GM18951 (cell line): ENCODE measurements around the gene RAP1GAP2.

Experiments
- POLR2A ChIP-seq: IDR thresholded peaks from 4 replicates; pipeline ENCODE4 v1.6.1; 2011; ENCODE audit warnings: mild to moderate bottlenecking; ENCODE audit not compliant: insufficient read length, insufficient read depth; ENCODE audit errors: extremely low read depth
- in situ Hi-C: fragments of 300-500 bp; cut with MboI; formaldehyde crosslinking; loops from one replicate; pipeline ENCODE4 v1.12.0; 2022; ENCODE audit warnings: low sequenced_read_pairs, mixed read lengths, inconsistent platforms; ENCODE audit not compliant: unreplicated experiment

RAP1GAP2 gene

DNA sequence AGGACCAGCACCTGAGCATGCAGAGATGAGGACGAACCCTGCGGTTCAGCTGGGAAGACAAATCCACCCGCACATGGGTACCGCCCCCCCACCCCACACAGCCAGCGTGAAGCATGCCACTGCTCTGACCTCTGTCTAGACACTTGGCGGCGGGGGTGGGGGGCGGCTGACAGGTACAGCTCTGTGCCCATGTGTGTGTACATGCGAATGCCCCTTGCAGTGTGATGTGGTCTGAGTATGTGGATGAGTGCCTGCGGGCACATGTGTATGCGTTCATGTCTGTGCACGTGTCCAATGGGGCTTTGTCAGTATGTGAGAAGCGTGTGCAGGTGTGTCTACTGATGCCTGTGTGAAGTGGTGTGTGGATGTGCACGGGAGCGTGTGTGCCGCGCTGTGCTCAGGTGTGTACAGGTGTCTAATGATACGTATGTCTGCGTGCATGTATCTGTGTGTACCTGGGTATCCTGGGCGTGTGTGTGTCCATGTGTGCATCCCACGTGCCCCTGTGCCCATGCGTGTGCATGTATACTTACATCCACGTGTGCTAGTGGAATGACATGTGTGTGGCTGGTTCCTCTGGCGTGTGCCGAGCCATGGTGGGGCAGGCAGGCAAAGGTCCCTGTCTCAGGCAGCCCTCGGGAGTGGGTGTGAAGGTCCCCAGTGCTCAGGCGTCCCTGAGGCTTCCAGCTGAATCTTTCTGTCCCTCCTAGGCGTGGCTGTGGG, 636 bp upstream of the RAP1GAP2 start:
- in situ Hi-C loops, result no loop called here
- TF ChIP-seq POLR2A, result no peak

GRCh38 chr17:2797226-2797625, 988 bp downstream of the RAP1GAP2 start:
- no peak for TF ChIP-seq POLR2A
- in situ Hi-C loops, result no loop called here

- no peak for TF ChIP-seq POLR2A
- in situ Hi-C loops, result no loop called here
Measured at GRCh38 chr17:2797637-2798036, 1.4 kb downstream of the RAP1GAP2 start.

DNA sequence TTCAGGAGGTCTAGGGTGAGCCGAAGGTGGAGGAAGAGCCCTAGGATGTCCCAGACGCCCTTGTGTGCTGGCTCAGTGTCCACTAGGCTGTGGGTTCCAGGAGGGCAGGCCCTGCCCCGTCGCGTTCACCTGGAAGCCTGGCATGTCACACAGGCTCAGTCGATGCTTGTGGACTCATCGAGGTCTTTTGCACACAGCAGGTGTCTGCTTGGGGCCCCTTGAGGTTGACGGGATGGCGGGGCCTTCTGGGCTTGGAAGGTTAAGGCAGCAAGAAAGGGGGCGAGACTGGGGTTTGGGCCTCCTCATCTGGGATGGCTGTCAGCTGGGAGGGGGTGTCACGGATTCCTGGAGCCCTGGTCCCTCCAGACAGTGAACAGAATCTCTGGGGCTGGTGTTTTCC, 1.9 kb downstream of the RAP1GAP2 start:
- in situ Hi-C loops, result no loop called here
- TF ChIP-seq POLR2A, result no peak

- in situ Hi-C loops, result no loop called here
- no peak for TF ChIP-seq POLR2A
Measured at GRCh38 chr17:2798678-2799077, 2.4 kb downstream of the RAP1GAP2 start.

DNA sequence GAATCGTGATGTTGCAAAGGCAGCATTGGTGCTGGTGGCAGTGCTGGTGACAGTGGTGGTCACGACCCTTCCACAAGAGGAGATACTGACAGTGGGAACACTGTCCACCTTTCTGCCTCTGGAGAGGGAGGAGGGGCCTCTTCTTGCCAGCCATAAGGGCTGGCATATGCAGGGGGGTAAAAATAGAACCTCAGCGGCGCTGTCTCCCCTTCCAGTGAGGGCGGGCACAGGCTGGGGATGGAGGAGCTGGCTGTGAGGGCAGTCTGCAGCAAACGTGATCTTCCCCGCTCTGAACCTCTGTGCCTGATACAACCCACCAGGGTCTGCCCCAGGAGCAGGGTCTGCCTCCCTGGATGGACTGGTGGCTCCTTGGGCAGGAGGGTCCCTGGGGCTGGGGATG, 3.4 kb downstream of the RAP1GAP2 start:
- TF ChIP-seq POLR2A, result no peak
- in situ Hi-C loops, result no loop called here

DNA sequence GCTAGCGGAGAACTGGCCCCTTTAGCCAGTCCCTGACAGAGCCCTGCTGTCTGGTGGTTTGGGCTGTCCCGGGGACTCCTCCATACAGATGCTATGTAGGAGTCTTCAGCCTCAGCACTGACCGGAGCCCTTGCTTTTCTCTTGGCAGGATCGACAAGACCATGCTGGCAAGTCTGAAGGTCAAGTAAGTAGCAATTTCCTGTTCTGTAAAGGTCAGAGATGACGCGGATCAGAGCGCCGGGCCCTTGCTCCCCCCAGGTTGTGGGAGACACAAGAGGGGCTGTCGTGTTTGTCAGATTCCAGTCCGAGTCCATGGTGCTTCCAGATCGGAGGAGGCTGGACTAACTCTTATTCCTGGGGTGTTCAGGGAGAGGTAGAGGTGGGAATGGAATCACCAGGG, 4.1 kb downstream of the RAP1GAP2 start:
- TF ChIP-seq POLR2A, result no peak
- in situ Hi-C loops, result no loop called here

DNA sequence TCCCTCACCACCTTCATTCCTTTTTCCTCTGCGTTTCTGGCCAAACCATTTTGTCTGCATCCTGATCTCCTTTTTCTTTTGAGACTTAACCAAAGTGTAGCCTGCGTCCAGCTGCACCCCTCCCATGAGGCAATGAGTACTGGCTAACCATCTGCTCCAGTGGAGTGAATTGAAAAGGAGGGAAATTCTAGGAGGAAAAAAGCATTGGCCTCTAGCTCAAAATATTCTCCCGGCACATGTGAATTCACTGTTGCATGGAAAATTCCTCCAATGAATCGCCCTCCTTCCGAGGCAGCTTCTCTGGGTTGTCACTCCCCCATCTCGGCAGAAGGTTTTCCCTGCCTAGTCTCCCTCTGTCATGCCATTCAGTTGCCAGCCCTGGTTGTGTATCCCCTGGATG, 5.6 kb downstream of the RAP1GAP2 start:
- in situ Hi-C loops, result no loop called here
- no peak for TF ChIP-seq POLR2A

DNA sequence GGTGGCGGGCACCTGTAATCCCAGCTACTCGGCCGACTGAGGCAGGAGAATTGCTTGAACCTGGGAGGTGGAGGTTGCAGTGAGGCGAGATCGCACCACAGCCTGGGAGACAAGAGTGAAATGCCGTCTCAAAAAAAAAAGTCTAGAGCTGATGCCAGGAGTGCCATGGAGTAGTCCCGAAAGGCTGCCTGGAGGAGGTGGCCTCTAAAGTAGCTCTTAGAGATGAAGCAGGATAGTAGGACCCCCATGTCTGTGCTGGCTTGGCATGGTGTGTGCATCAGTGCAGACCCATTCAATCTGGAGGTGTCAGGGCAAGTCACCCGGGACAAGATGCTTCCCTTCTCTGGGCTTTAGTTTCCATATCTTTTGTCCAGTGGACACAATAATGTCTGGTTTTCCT, 6.3 kb downstream of the RAP1GAP2 start:
- in situ Hi-C loops, result no loop called here
- no peak for TF ChIP-seq POLR2A

- no peak for TF ChIP-seq POLR2A
- in situ Hi-C loops, result no loop called here
Measured at GRCh38 chr17:2803386-2803785, 7.1 kb downstream of the RAP1GAP2 start.

DNA sequence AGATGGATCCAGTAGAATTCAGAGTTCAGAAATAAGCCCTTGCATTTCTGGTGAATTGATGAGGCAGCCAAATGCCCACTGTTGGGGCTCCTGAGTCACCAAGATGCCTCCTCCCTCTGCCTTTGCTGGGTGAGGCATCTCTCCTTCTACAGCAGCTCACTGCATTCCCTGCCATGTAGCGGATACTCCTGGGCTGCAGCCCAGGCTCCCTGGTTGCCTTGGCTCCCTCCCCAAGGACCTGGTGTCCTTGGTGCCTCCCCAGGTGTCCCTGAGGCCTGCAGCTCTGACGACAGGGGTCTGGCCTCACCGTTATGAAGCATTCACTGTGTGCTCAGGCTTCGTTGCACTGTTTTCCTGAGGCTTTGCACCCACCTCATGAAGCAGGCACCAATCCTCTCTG, 7.7 kb downstream of the RAP1GAP2 start:
- TF ChIP-seq POLR2A, result no peak
- in situ Hi-C loops, result no loop called here

GRCh38 chr17:2804912-2805311, 8.7 kb downstream of the RAP1GAP2 start:
- in situ Hi-C loops, result no loop called here
- no peak for TF ChIP-seq POLR2A

- in situ Hi-C loops, result no loop called here
- TF ChIP-seq POLR2A, result no peak
Measured at GRCh38 chr17:2805961-2806360, 9.7 kb downstream of the RAP1GAP2 start.

- in situ Hi-C loops, result no loop called here
- TF ChIP-seq POLR2A, result no peak
Measured at GRCh38 chr17:2808367-2809335, 12.4 kb downstream of the RAP1GAP2 start.

GRCh38 chr17:2809337-2809736, 13.1 kb downstream of the RAP1GAP2 start:
- TF ChIP-seq POLR2A, result no peak
- in situ Hi-C loops, result no loop called here
